ENCODE measurements around the gene DNER. TPM values are rescaled to one million over a fixed set of nuclear protein-coding genes. Genes with fewer than 3 reads are reported as not detected.
"Not testable (repeated sequence)": the region's sequence is repeated elsewhere in the genome, so short reads cannot be mapped to it uniquely, and the experiment has no call there.

The DNER gene
- total RNA-seq, 1 donor from 2014 or later: not detected

- intact Hi-C loops (cut with micrococcal nuclease): not testable (repeated sequence)
Measured at GRCh38 chr2:229506699-229507098, 207.7 kb downstream of the DNER start.

- intact Hi-C loops (cut with micrococcal nuclease): no loop called here
Measured at GRCh38 chr2:229501051-229501794, 213.1 kb downstream of the DNER start.

- intact Hi-C loops (cut with micrococcal nuclease): no loop called here
Measured at GRCh38 chr2:229492034-229492433, 222.3 kb downstream of the DNER start.

GRCh38 chr2:229490167-229490566 lies 224.2 kb downstream of the DNER start:
- intact Hi-C loops (cut with micrococcal nuclease): no loop called here

- intact Hi-C loops (cut with micrococcal nuclease): no loop called here
Measured at GRCh38 chr2:229489016-229489415, 225.3 kb downstream of the DNER start.

GRCh38 chr2:229488232-229488631 lies 226.1 kb downstream of the DNER start:
- intact Hi-C loops (cut with micrococcal nuclease): no loop called here

- intact Hi-C loops (cut with micrococcal nuclease): loop anchor here (1.0 kb wide), 1 partner anchor 151 kb away; no protein-coding TSS in a partner anchor
Measured at GRCh38 chr2:229486673-229487072, 227.7 kb downstream of the DNER start.

- intact Hi-C loops (cut with micrococcal nuclease): no loop called here
Measured at GRCh38 chr2:229485857-229486256, 228.5 kb downstream of the DNER start.

GRCh38 chr2:229477269-229477755 lies 237.0 kb downstream of the DNER start:
- intact Hi-C loops (cut with micrococcal nuclease): no loop called here

GRCh38 chr2:229475778-229476177 lies 238.6 kb downstream of the DNER start:
- intact Hi-C loops (cut with micrococcal nuclease): no loop called here

- intact Hi-C loops (cut with micrococcal nuclease): no loop called here
Measured at GRCh38 chr2:229474125-229474524, 240.2 kb downstream of the DNER start.

GRCh38 chr2:229470781-229471180 lies 243.6 kb downstream of the DNER start:
- intact Hi-C loops (cut with micrococcal nuclease): no loop called here

- intact Hi-C loops (cut with micrococcal nuclease): no loop called here
Measured at GRCh38 chr2:229467783-229468182, 246.6 kb downstream of the DNER start.

GRCh38 chr2:229463841-229464346 lies 250.5 kb downstream of the DNER start:
- intact Hi-C loops (cut with micrococcal nuclease): no loop called here

- intact Hi-C loops (cut with micrococcal nuclease): no loop called here
Measured at GRCh38 chr2:229462112-229462511, 252.2 kb downstream of the DNER start.

GRCh38 chr2:229456091-229456490 lies 258.3 kb downstream of the DNER start:
- intact Hi-C loops (cut with micrococcal nuclease): no loop called here

GRCh38 chr2:229454934-229455631 lies 259.3 kb downstream of the DNER start:
- intact Hi-C loops (cut with micrococcal nuclease): no loop called here

- intact Hi-C loops (cut with micrococcal nuclease): no loop called here
Measured at GRCh38 chr2:229453230-229453629, 261.1 kb downstream of the DNER start.

- intact Hi-C loops (cut with micrococcal nuclease): no loop called here
Measured at GRCh38 chr2:229451852-229452251, 262.5 kb downstream of the DNER start.

GRCh38 chr2:229447227-229447626 lies 267.1 kb downstream of the DNER start:
- intact Hi-C loops (cut with micrococcal nuclease): no loop called here

- intact Hi-C loops (cut with micrococcal nuclease): no loop called here
Measured at GRCh38 chr2:229446350-229446749, 268.0 kb downstream of the DNER start.

GRCh38 chr2:229445501-229446211 lies 268.7 kb downstream of the DNER start:
- intact Hi-C loops (cut with micrococcal nuclease): no loop called here

All from T-helper 1 cell treated with Interleukin-12 subunit alpha and Interleukin-12 subunit beta and Interleukin-4 antibody, amounts not matched to agents 30 ng/mL and 1 ng/mL, for 36 hours (primary cell).